HepG2 (cell line): ENCODE data around the gene RAP1GAP2.

Experiments
- HNRNPUL1 ChIP-seq: fragments of 200-400 bp; formaldehyde crosslinking; IDR thresholded peaks from 2 replicates; pipeline ENCODE4 v1.6.1; 2017; ENCODE audit warnings: low read depth, mild to moderate bottlenecking, low read length, moderate library complexity
- RAD21 ChIP-seq: fragments of 450-650 bp; formaldehyde crosslinking; IDR thresholded peaks from 2 replicates; pipeline ENCODE4 v1.5.0; 2020; ENCODE audit warnings: mild to moderate bottlenecking
- TRIM24 ChIP-seq: sonication (generic); formaldehyde crosslinking; IDR thresholded peaks from 2 replicates; pipeline ENCODE4 v1.8.0; 2022; ENCODE audit warnings: mild to moderate bottlenecking, missing genetic modification reagents
- ZNF124 ChIP-seq: sonication (generic); formaldehyde crosslinking; IDR thresholded peaks from 2 replicates; pipeline ENCODE4 v1.4.0; 2020; ENCODE audit warnings: missing genetic modification reagents
- TF ChIP-seq, protein P1 (sequence below): sonication (generic); formaldehyde crosslinking; IDR thresholded peaks from 2 replicates; pipeline ENCODE4 v1.4.0; 2020; ENCODE audit warnings: missing genetic modification reagents
- TF ChIP-seq, protein P2 (sequence below): IDR thresholded peaks from 2 replicates; pipeline ENCODE4 v1.6.1; 2012; ENCODE audit warnings: low read length, improper control_type of control experiment

DNA sequence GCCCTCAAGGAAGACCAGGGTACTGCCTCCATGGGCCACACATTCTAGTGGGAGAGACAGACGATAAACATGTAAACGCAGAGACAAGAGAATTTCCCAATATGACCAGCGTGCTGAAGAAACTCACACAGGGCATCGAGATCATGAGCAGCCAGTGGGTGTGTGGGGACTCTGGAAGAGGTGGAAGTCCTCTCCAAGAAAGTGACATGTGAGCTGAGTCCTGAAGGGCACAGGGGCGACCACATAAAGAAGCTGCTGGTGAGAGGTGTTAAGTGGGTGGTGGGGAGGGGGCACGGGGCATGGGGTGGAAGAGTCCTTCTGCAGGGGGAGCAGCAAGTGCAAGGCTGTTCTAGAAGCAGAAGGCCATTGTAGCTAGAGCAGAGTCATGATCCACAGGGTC lies 21.0 kb upstream of the RAP1GAP2 start:
- TF ChIP-seq RAD21 (CRISPR knock-in tag) = no peak
- TF ChIP-seq HNRNPUL1 = no peak
- TF ChIP-seq, protein P1, sequence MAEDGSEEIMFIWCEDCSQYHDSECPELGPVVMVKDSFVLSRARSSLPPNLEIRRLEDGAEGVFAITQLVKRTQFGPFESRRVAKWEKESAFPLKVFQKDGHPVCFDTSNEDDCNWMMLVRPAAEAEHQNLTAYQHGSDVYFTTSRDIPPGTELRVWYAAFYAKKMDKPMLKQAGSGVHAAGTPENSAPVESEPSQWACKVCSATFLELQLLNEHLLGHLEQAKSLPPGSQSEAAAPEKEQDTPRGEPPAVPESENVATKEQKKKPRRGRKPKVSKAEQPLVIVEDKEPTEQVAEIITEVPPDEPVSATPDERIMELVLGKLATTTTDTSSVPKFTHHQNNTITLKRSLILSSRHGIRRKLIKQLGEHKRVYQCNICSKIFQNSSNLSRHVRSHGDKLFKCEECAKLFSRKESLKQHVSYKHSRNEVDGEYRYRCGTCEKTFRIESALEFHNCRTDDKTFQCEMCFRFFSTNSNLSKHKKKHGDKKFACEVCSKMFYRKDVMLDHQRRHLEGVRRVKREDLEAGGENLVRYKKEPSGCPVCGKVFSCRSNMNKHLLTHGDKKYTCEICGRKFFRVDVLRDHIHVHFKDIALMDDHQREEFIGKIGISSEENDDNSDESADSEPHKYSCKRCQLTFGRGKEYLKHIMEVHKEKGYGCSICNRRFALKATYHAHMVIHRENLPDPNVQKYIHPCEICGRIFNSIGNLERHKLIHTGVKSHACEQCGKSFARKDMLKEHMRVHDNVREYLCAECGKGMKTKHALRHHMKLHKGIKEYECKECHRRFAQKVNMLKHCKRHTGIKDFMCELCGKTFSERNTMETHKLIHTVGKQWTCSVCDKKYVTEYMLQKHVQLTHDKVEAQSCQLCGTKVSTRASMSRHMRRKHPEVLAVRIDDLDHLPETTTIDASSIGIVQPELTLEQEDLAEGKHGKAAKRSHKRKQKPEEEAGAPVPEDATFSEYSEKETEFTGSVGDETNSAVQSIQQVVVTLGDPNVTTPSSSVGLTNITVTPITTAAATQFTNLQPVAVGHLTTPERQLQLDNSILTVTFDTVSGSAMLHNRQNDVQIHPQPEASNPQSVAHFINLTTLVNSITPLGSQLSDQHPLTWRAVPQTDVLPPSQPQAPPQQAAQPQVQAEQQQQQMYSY (CRISPR knock-in tag) = no peak
- no peak for TF ChIP-seq TRIM24 (CRISPR knock-in tag)
- TF ChIP-seq ZNF124 (CRISPR knock-in tag) = no peak
- TF ChIP-seq, protein P2, sequence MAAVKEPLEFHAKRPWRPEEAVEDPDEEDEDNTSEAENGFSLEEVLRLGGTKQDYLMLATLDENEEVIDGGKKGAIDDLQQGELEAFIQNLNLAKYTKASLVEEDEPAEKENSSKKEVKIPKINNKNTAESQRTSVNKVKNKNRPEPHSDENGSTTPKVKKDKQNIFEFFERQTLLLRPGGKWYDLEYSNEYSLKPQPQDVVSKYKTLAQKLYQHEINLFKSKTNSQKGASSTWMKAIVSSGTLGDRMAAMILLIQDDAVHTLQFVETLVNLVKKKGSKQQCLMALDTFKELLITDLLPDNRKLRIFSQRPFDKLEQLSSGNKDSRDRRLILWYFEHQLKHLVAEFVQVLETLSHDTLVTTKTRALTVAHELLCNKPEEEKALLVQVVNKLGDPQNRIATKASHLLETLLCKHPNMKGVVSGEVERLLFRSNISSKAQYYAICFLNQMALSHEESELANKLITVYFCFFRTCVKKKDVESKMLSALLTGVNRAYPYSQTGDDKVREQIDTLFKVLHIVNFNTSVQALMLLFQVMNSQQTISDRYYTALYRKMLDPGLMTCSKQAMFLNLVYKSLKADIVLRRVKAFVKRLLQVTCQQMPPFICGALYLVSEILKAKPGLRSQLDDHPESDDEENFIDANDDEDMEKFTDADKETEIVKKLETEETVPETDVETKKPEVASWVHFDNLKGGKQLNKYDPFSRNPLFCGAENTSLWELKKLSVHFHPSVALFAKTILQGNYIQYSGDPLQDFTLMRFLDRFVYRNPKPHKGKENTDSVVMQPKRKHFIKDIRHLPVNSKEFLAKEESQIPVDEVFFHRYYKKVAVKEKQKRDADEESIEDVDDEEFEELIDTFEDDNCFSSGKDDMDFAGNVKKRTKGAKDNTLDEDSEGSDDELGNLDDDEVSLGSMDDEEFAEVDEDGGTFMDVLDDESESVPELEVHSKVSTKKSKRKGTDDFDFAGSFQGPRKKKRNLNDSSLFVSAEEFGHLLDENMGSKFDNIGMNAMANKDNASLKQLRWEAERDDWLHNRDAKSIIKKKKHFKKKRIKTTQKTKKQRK = no peak
